Sigmoid colon (tissue), 4 donors: ENCODE measurements around the gene ATP2B1.

Experiments used
- CTCF ChIP-seq, 4 experiments: fragments of 450-650 bp in 3 of 4; fragments of 200-600 bp in 1 of 4; IDR thresholded peaks; one replicate each; pipeline ENCODE4 v1.5.1; 2016 to 2019; ENCODE audit warnings: antibody characterized with exemption in 4 of 4, mild to moderate bottlenecking in 3 of 4, moderate library complexity in 2 of 4
- EP300 ChIP-seq, 4 donors: sonication (generic); formaldehyde crosslinking; IDR thresholded peaks; one replicate each; pipeline ENCODE4 v1.6.1; 2017; ENCODE audit warnings: antibody characterized with exemption in 4 of 4
- POLR2A ChIP-seq, 2 donors: fragments of 450-650 bp; IDR thresholded peaks; one replicate each; pipeline ENCODE4 v1.6.1; 2016; ENCODE audit warnings: antibody characterized with exemption in 2 of 2, mild to moderate bottlenecking in 2 of 2, moderate library complexity in 2 of 2
- POLR2AphosphoS5 ChIP-seq, 4 donors: sonication (generic); formaldehyde crosslinking; IDR thresholded peaks; one replicate each; pipeline ENCODE4 v1.6.1; 2017; ENCODE audit warnings: antibody characterized with exemption in 4 of 4

GRCh38 chr12:89690925-89691324 lies 17.7 kb downstream of the ATP2B1 start:
- TF ChIP-seq POLR2A (IDR thresholded peaks at IDR 0.05) (no peak), CTCF (IDR thresholded peaks at IDR 0.05) (no peak), POLR2AphosphoS5 (IDR thresholded peaks at IDR 0.05) (no peak), EP300 (IDR thresholded peaks at IDR 0.05) (no peak)
